ENCODE measurements around the gene BBS1. TPM values are rescaled to one million over a fixed set of nuclear protein-coding genes. Genes with fewer than 3 reads are reported as not detected.
"Not testable (repeated sequence)": the region's sequence is repeated elsewhere in the genome, so short reads cannot be mapped to it uniquely, and the experiment has no call there.

Gene BBS1
- total RNA-seq = 10 to 100 TPM; 51.5 to 79.5 (median 63.8) TPM

DNA sequence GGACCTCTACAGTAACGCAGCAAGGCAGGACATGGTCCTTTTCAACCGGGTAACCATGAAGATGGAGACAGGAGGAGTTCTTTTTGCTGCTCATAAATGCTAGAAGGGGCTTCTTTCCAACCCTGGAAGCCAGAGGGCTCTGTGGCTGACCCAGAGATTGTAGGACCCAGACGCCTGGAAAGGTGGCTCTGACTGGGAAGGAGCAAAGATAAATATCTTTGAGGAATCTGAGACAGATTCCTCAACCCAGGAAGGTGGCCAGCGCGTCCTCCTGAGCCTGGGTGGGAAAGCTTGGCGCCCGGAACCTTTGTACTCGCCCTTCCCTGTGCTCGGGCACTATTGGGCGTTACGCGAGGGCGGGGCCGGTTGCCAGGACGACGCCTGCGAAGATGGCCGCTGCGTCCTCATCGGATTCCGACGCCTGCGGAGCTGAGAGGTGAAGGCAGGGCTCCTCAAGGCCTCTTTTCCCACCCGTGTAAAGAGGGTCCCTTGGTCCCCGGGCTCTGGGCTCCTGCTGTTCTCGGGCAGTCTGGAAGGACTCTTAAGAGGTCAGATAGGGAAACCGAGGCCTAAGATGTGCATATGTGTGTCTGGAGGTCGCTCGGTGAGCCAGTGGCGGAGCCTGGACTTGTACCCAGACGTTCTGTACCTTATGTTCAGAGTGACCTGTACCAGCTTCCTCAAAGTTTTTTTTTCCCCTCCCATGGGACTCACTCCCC lies at the start of gene BBS1:
Gene BBS1, plus strand, starts transcription at position 365 of the 719 bp plus-strand sequence. Its CDS starts 25 bp downstream, at position 390.
- TF ChIP-seq, protein P1, sequence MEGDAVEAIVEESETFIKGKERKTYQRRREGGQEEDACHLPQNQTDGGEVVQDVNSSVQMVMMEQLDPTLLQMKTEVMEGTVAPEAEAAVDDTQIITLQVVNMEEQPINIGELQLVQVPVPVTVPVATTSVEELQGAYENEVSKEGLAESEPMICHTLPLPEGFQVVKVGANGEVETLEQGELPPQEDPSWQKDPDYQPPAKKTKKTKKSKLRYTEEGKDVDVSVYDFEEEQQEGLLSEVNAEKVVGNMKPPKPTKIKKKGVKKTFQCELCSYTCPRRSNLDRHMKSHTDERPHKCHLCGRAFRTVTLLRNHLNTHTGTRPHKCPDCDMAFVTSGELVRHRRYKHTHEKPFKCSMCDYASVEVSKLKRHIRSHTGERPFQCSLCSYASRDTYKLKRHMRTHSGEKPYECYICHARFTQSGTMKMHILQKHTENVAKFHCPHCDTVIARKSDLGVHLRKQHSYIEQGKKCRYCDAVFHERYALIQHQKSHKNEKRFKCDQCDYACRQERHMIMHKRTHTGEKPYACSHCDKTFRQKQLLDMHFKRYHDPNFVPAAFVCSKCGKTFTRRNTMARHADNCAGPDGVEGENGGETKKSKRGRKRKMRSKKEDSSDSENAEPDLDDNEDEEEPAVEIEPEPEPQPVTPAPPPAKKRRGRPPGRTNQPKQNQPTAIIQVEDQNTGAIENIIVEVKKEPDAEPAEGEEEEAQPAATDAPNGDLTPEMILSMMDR (IDR thresholded peaks at IDR 0.05) = no peak
- peak; percentile 61 to 77 (median 76) for TF ChIP-seq POLR2AphosphoS5 (IDR thresholded peaks at IDR 0.05)
- intact Hi-C loops (cut with DNase I; ENCODE audit: low total_unique reads) = no loop called here
- Histone ChIP-seq H3K27me3 (no peaks in the 10 kb centered on the region), H3K9me3 (no peaks in the 10 kb centered on the region), H3K4me3 (peak within 1 kb of the TSS; percentile 76 to 89 (median 78)), H3K4me1 (no peaks in the 10 kb centered on the region), H3K36me3 (no peaks in the 10 kb centered on the region), H3K27ac (peak within 1 kb of the TSS; percentile 56 to 69)
- DNase-seq (ENCODE audit: low spot score in 2 of 2) = peak; percentile 76 to 89

DNA sequence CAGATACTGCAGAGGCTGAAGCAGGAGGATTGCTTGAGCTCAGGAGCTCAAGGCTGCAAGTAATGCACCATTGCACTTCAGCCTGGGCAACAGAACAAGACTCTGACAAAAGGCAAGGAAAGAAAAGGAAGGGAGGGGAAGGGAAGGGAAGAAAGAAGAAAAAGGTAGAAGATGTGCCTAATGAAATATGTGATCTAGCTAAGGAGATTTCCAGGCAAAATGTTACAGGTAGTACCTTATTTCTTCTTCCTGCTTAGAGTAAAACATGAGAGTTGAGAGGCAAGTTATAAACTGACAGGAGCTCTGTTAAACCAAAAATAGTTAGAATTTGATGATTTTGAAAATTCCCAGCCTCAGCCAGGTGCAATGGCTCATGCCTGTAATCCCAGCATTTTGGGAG lies 48.4 kb upstream of the BBS1 start:
- no peaks in the 10 kb centered on the region for H3K36me3 ChIP-seq
- no peak overlapping the region for H3K27ac ChIP-seq
- no peaks in the 10 kb centered on the region for H3K27me3 ChIP-seq
- DNase-seq (ENCODE audit: low spot score in 2 of 2) = no peak
- H3K9me3 ChIP-seq = no peaks in the 10 kb centered on the region
- TF ChIP-seq POLR2AphosphoS5 (IDR thresholded peaks at IDR 0.05) = no peak
- TF ChIP-seq, protein P1 (IDR thresholded peaks at IDR 0.05) = no peak
- TF ChIP-seq POLR2A (IDR thresholded peaks at IDR 0.05) = no peak
- H3K4me1 ChIP-seq = no peaks in the 10 kb centered on the region
- no peak overlapping the region for H3K4me3 ChIP-seq
- intact Hi-C loops (cut with DNase I; ENCODE audit: low total_unique reads) = no loop called here

DNA sequence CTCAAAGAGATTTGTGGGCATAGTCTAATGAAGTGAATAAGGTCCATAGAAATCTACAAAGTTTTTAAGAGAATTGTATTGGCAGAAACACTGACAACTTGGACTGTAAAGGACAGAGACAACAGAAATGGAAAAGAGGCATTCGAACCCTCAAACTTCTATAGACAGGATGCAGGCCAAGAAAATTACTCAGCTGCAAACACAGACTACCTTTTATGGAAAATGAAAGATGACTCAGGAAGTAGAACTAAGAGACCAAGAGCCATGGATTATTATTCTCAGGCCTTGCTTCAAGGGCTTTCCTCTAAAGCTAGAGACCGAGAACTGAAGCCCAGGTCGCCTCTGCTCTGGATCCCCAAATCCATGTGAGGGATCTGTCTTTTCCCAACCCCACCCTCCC lies 47.5 kb upstream of the BBS1 start:
- no peaks in the 10 kb centered on the region for H3K9me3 ChIP-seq
- peaks cover 0 to 4% of the 10 kb centered on the region in 2 donors for H3K4me1 ChIP-seq
- no peak overlapping the region for H3K27ac ChIP-seq
- no peaks in the 10 kb centered on the region for H3K36me3 ChIP-seq
- H3K27me3 ChIP-seq = no peaks in the 10 kb centered on the region
- TF ChIP-seq POLR2A (IDR thresholded peaks at IDR 0.05) (no peak), POLR2AphosphoS5 (IDR thresholded peaks at IDR 0.05) (no peak)
- TF ChIP-seq, protein P1 (IDR thresholded peaks at IDR 0.05) = no peak
- H3K4me3 ChIP-seq = no peak overlapping the region
- DNase-seq (ENCODE audit: low spot score in 2 of 2) = no peak
- intact Hi-C loops (cut with DNase I; ENCODE audit: low total_unique reads) = no loop called here

DNA sequence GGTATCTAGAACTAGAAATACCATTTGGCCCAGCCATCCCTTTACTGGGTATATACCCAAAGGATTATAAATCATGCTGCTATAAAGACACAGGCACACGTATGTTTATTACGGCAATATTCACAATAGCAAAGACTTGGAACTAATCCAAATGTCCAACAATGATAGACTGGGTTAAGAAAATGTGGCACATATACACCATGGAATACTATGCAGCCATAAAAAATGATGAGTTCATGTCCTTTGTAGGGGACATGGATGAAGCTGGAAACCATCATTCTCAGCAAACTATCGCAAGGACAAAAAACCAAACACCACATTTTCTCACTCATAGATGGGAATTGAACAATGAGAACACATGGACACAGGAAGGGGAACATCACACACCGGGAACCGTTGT lies 46.3 kb upstream of the BBS1 start:
- H3K4me1 ChIP-seq; H3K36me3 ChIP-seq; H3K9me3 ChIP-seq; DNase-seq (ENCODE audit: low spot score in 2 of 2); H3K4me3 ChIP-seq; H3K27me3 ChIP-seq; H3K27ac ChIP-seq: not testable (repeated sequence)
- intact Hi-C loops (cut with DNase I; ENCODE audit: low total_unique reads) = loop anchor here (1.0 kb wide), 1 partner anchor 15 kb away; no protein-coding TSS in a partner anchor

DNA sequence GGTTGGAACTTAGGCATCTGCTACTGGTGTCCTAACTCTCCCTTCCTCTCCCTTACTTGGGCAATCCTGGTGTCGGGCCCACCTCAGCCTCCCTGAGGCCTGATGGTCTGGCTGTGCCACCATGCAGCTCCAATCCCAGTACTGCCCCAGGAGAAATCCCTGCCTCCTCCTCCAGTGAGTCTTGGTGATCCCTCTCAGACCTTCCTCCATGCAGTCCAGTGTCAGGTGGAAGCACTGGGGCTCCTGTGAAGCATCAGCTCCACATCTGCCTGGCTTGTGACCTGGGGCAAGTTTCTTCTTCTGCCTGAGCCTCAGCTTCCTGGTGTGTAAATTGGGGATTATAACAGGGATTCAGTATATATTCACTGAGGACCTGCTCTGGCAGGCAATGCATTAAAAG lies 45.5 kb upstream of the BBS1 start:
- no peak overlapping the region for H3K27ac ChIP-seq
- no peaks in the 10 kb centered on the region for H3K9me3 ChIP-seq
- no peak for DNase-seq (ENCODE audit: low spot score in 2 of 2)
- intact Hi-C loops (cut with DNase I; ENCODE audit: low total_unique reads) = loop anchor here (1.0 kb wide), 1 partner anchor 14 kb away; no protein-coding TSS in a partner anchor
- no peaks in the 10 kb centered on the region for H3K27me3 ChIP-seq
- H3K4me1 ChIP-seq = peaks cover 0 to 4% of the 10 kb centered on the region in 2 donors
- TF ChIP-seq, protein P1 (IDR thresholded peaks at IDR 0.05) = no peak
- TF ChIP-seq POLR2AphosphoS5 (IDR thresholded peaks at IDR 0.05) = no peak
- TF ChIP-seq POLR2A (IDR thresholded peaks at IDR 0.05) = no peak
- no peak overlapping the region for H3K4me3 ChIP-seq
- no peaks in the 10 kb centered on the region for H3K36me3 ChIP-seq

Measured in breast epithelium (tissue), 4 donors.